OCI-LY7 (cell line): ENCODE measurements around the gene SDC4.

ENCODE experiments used
- EZH2phosphoT487 ChIP-seq: fragments of 200-600 bp; sonication (generic); IDR thresholded peaks from 2 replicates; pipeline ENCODE4 v1.6.1; 2018; ENCODE audit warnings: low read depth, borderline replicate concordance, mild to moderate bottlenecking, mixed run types, antibody characterized with exemption, low read length, moderate library complexity, mixed read lengths
- TF ChIP-seq, protein P1 (sequence below): fragments of 200-600 bp; sonication (generic); conservative IDR thresholded peaks from 2 replicates; pipeline ENCODE4 v1.5.1; 2014; ENCODE audit warnings: mild to moderate bottlenecking, antibody characterized with exemption, low read length, moderate library complexity, mixed read lengths

DNA sequence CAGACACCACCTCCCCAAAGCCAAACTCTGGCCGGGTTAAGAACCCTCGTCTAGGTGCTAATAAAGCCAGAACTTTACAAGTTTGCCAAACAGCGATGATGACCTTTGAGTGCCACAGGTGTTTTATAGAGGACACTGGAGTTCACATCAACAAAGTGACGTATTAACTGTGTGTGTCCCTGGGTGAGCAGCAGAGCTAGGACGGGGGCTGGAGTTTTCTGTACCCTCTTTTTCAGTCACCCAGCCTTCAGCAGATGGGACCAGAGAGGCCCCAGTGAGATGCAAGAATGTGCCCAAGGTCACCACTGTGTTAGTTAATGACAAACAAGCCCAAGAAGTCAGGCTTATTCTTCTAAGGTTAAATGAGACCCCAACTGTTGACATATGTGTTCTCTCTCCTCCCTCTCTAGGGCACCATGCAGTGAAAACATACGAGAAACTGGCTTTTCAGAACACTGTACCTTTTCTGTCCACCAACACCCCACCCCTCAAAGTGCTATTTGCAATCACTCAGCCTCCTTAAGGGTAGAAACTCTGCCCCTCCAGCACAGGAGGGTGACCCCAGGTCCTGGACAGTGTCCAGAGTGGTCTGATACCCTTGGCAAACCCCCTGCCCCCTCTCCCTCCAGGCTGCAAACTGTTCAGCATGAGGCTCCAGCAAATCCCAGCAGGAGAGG is 5.2 kb downstream of the SDC4 start:
- TF ChIP-seq, protein P1, sequence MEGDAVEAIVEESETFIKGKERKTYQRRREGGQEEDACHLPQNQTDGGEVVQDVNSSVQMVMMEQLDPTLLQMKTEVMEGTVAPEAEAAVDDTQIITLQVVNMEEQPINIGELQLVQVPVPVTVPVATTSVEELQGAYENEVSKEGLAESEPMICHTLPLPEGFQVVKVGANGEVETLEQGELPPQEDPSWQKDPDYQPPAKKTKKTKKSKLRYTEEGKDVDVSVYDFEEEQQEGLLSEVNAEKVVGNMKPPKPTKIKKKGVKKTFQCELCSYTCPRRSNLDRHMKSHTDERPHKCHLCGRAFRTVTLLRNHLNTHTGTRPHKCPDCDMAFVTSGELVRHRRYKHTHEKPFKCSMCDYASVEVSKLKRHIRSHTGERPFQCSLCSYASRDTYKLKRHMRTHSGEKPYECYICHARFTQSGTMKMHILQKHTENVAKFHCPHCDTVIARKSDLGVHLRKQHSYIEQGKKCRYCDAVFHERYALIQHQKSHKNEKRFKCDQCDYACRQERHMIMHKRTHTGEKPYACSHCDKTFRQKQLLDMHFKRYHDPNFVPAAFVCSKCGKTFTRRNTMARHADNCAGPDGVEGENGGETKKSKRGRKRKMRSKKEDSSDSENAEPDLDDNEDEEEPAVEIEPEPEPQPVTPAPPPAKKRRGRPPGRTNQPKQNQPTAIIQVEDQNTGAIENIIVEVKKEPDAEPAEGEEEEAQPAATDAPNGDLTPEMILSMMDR, result no peak
- no peak for TF ChIP-seq EZH2phosphoT487
